HG03439 (cell line): Measurements from ENCODE around the gene COL4A2.

Source experiments
- ATAC-seq: cut with Tn5 transposase; IDR thresholded peaks from one replicate; pipeline ENCODE4 v1.9.1; 2021; ENCODE audit warnings: mild to moderate bottlenecking, moderate library complexity; ENCODE audit not compliant: unreplicated experiment

The COL4A2 gene

DNA sequence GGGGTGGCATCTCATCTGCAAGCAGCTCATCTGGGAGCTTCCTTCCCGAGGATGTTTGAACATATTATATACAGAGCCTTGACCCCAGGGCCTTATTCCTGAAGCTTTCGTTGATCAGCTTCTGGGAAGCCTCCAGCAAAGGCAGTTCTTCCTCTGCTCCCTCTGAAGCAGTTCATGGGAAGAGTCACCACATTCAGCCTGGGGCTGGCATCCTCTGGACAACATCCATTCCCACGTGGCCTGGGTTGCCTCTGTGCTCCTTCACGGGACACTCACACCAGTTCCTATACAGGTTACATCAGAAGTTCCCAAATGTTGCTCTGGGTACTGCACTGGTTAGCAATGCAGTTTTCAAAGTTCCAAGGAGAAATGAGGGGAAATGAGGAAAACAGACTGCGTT, 29.6 kb downstream of the COL4A2 start:
- no peak for ATAC-seq

DNA sequence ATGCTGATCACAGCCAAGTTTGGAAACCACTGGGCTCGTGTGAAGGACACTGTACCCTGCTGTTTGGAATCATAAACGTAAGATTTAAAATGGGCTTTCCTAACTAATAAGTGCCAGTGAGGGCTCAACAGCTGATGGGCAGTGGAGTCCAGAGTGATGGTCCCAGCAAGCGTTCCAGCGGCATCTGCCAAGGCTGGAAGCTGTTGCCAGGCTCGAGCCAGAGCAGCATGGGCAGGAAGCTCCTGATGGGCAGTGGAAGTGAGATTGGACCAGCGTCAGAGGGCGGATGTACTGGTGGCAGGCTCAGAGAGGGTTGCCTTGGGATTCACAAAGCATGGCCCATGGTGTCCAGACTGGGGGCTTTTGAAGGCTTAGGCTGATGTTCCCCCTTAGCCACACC, 30.2 kb downstream of the COL4A2 start:
- no peak for ATAC-seq

DNA sequence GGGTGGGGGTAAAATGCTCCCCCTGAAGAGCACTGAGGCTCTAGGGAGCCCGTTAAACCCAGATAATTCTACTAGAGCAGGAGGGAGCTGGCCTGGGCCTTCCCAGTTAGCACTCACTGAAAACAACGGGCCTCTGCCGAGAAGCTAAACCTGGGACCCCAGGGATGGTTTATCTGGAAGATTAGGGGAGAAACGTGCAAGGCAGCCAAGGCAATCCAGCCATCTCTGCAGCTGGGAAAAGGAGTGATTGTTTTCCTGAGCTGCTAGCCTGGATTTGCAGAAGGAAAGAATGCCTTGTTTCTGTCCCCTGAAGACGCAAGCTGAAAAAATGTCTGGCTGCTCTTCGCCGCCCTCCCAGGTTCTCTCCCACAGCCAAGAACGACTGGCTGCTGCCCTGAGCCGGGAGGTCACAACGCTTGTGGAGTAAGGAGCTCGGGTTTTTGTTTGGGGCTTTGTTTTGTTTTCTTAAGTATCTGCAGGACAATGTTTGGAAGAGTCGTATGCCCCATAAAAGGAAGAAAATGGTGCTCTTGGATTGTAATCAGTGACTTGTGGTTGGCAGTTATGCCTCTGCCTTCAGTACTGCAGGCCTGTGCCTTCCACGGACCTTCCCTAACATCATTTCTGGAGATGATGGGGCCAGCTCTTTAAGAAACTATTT, 31.5 kb downstream of the COL4A2 start:
- ATAC-seq: no peak

DNA sequence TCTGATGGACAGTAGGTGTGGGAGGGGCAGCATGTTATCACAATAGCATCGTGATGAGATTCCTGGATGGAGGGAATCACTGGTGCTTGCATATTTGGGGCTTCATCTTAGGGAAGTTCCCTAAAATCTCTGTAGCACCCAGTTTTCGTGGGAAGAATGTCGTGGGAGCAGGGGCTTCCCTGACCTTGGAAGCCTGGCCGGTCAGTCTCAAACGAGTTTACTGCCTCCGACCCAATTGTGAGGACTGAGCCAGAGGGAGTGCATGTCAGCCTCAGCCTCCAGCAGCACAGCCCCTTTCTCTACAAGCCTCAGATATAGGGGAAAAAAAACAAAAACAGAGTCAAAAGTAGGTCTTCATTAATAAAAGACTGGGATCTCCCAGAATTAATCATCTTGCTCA, 32.2 kb downstream of the COL4A2 start:
- ATAC-seq: no peak

DNA sequence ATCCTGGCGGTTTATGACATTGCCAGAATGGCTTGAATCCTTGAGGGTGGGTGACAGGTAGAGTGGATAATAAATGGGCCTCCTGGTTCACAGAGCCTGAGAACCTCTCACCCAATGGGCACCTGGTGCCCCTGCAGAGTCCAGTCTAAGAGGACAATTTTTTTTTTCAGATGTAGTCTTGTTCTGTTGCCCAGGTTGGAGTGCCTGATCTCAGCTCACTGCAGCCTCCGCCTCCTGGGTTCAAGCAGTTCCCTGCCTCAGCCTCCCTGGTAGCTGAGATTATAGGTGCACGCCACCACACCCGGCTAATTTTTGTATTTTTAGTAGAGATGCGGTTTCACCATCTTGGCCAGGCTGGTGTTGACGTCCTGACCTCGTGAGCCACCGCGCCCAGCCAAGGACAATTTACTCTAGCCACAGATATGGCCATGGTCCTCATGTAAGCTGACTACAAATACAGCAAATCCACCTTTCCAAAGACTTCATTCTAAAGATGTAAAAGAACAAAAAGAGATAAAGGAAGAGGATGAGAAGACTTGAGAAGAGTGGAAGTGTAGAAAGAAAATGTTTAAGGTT, 33.0 kb downstream of the COL4A2 start:
- no peak for ATAC-seq

DNA sequence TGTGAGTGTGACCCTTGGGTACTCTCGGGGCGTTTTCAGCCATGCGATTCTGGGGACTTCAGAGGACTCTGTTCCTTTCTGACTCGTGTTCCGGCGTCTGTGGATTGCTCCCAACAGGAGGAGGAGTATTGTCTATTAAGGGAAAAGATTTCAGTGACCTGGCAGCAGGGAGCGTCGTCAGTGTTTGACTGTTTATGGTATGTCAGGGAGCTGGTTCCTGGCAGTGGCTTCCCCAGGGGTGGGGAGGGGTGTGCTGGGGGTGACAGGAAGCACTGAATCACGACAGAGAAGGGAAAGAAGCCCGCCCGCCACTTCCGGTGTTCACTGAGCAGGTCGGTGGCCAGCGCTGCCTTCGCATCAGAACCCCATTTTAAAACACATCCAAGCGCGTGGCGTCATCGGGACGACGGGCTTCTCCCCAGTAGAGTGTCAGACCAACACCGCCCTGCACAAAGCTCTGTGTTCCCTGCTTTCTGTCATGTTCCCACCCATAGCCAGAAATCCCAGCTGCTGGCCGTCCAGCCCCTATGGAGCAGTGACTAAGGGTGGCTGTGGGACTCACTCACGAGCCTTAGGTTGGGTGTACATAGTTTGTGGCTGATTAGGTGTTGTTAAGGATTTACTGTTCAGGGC, 33.8 kb downstream of the COL4A2 start:
- ATAC-seq: no peak

DNA sequence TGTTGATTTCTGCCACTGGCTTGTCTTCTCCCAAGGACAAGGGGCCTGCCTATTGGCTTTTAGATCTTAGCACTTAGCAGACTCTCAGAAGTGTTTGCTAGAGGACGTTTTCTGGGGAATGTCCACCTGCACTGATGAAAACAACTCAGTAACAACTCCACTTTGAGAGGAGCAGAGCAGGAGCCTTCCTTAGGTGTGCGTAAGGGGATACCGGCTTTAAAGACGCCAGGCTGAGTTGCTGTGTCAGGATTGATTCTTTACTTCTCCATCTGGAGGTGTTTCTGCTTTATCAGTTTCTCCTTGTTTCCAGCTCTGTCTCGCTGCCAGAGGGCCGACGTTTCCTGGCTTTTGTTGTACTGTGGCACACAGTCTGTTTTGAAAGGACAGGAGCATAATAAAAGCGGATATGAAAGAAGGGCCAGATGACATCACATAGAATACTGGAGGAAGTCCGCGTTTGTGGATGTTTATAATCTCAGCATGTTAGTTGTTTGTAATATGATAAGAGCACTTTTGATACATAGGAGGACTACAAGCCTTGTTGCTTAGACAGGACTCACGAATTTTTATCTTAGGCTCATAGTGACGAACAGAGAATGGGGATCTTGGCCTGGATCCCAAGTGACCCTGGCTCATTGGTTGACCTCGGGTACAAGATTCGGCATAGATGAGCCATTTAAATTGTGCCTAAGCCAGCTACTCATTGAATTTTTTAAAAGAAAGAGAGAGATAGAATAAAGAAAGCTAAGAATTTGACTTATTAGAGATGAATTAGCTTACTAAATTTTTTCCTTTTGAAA, 34.6 kb downstream of the COL4A2 start:
- ATAC-seq: no peak

DNA sequence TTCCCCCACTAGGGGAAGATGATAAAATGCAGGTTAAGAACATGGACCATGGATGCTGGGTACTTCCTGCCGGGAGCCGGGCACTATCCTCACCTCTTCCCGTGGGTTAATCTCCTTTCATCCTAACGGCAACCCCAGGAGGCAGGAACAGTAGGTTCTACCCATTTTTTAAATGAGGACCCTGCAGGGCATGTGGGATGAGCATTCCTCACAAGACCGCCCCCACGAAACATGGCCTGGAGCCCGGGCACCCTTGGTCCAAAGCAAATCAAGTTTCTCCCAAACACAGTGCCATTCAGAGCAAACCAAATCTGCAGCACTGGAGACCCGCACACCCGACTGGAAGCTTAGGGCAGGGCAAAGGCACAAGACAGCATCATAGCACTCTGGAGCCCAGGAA, 35.4 kb downstream of the COL4A2 start:
- ATAC-seq: no peak

DNA sequence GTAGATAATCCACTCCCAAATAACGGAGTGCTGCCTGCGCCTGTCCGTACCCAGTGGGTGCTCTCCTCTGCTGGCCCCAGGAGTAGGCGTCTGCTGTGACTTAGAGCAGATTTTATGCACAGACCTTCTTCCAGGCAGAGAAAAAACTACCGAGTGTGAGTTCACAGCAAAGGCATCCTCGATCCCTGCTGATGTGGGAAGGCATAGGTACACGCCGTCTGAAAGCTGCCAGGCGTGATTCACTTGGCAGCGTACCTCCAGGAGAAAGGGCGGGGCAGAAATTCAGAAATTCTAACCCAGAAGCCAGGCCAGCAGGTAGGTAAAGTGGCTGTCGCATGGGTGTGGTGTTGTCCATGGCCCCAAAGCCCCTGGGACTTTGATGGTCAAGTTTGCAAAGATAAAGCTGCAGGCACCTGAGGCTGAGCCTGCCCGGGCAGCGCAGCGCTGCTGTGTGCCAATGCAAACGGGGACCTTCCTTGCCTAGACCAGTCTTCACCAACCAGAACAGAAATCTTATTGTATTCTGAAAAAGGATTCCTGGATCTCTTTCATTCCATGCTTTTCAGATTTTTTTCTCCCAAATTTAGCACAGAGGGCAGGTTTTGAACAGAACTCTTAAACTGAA, 36.3 kb downstream of the COL4A2 start:
- ATAC-seq: no peak

DNA sequence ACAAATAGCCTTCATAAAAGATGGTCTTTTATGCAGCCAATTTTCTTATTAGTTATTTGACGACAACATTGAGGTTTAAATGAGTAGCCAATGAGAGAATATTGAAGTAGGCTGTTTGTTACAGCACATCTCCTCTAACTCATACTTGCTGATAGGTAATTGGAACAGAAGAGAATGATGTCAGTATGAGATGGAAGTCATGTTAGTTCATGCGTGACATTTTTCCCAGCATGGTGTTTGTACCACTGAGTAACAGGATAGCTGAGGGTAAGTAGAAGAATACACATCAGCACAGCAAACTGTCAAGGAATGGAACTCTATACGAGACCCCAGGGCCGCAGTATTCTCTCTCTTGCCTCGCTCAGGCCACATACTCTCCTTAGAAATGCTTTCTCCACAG, 37.2 kb downstream of the COL4A2 start:
- no peak for ATAC-seq

DNA sequence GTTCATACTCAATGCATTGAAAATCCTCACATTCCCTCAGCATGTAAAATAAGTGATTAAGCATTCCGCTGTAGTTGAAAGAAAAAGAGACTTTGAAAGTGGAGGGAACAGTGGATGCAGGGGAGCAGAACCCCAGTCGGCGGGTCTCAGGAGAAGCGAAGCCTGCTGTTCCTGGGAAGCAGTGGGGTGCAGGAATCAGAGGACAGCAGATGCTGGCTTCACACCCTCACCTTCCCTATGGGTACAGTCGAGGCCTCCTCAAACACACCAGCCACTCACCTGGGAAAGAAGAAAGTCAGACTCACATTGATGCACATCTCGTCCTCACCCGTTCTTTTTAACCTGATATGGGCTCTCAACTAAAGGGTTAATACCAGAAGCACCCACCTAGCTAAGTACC, 38.2 kb downstream of the COL4A2 start:
- no peak for ATAC-seq

DNA sequence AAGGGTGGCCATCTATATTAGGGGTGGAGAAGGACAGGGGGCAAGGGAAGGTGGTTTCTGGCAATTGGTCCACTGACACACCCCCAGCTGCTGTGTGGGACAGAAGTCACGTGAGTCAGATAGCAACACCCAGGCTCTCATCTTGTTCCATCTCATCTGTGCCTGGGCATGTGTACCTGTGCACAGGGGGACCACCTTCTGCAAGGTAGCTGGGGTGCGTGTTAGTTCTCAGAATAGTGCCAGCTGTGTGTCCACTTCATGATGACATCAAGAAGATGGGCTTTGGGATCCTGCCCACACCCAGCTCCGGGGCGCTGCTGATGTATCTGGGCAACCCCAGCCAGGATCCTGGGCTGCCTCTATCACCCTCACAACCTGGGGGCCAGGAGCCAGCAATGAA, 38.6 kb downstream of the COL4A2 start:
- ATAC-seq: no peak

DNA sequence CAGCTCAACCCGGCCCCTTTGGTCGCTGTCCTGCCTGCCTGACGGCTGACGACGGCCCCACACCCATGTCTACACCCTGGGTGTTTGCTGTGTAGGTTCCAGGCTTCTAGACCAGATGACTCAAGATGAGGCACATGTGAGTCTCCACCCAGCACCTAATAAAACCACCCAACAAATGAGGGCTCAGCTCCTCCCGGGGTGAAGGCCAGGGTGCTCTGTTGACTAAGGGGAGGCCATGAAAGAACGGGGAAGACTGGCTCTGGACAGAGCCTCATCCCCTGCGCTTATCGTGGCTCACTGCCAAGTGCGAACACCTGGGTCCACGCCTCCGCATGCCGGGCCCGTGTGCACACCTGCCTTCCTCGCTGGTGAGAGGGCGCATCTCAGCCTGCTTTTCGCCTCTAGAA, 39.6 kb downstream of the COL4A2 start:
- ATAC-seq: no peak

DNA sequence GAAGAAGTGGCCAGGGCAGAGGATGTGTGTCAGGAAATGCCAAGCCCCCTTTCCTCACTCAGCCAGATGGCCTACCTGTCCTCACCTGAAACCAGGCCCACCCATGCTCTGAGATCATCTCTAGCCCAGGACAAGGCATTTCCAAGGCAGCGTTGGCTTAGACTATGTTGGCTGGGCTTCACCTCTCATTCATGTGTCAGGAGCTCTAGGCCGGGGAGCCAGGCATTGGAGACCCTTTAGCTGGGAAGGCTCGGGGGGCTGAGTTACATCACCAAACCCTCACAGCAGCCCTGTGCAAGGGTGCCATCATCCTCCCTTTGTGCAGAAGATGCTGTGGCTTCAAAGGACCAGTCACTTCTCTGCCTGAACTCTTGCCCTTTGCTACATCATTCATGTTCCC, 40.0 kb downstream of the COL4A2 start:
- ATAC-seq: no peak

DNA sequence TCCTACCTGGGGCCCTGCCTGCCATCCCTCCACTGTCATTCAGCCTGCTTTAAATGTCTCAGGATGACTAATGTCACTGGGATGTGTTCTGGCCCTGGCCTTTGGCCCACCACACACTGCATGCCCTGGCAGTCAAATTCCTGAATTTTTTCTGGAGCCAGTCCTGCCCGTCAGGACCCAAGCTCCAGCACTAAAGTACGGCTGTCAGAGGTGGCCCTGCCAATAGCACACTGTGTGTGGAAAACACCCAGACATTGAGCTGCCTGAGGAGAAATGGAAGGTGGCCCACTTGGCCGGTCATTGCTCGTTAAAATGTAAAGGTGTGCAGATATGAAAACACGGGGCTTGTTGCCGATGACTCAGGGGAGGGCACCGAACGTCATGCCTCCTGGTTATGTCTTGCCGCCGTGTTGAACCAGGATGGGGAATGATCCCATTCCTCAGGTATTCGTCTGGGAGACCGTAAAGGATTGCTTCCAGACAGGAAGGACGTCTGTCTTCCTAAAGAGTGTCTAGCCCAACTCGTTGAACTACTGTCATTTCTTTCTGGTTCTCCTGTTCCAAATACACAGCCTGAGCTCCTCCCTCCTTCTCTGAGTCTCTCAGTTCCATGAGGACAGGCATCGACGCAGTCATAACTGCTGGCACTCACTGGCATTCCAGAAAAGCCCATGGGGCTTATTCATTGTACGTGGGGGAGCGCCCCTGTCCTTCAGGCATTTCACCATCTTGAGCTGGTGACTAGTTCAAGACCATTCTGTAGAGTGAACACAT, 40.6 kb downstream of the COL4A2 start:
- no peak for ATAC-seq

DNA sequence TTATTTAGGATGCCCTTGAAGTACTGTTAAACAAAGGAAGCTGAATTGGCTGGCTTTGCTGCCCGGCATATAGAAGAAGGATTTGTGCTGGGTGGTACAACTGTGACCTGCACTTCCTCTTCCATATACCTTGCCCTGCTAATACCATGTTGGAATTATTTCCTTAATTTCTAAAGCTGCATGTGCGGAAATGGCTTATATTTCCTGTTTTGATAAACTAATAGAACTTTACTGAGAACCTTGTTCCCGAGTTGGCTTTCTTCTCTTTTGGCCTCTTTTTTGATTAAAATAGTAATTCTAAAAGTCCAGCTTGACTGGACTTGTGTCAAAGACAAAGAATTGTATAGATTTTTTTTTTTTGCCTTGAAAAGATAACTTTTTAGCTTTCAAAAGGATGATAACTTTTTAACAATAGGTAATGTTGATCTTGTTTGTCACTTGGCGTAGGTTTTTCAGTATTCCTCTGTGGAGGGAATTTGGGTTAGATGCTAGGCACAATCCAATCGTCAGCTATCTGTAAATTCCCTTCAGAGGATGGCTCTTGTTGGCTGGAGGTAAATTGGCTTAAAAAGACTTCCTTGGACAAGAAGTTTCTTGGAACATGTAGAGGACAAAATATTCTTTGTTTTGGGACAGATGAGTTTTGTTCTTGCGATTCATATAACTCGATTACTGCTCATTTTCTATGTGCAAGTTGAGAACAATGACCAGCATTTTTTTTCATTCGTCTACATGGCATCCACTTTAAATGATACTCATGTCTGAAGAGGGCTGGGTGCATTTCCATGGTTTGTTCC, 41.4 kb downstream of the COL4A2 start:
- ATAC-seq: no peak

DNA sequence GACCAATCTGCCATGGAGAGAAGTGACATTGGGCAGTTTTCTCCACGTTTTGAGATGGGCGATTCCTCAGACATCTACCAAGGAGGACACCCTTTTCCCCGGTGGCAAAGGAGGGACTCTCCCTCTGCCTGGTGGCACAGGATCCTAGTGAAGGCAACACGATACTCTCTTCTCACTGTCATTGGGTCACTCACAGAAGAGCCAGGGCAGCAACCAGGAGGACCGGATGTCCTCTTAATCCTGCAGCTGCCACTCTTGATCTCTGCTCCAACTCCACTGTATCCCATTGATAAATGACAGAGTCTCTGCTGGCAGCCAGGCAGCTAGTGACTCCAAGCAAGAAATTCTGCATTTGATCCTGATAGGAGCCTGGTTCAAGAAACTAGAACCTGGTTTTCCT, 42.2 kb downstream of the COL4A2 start:
- ATAC-seq: no peak

DNA sequence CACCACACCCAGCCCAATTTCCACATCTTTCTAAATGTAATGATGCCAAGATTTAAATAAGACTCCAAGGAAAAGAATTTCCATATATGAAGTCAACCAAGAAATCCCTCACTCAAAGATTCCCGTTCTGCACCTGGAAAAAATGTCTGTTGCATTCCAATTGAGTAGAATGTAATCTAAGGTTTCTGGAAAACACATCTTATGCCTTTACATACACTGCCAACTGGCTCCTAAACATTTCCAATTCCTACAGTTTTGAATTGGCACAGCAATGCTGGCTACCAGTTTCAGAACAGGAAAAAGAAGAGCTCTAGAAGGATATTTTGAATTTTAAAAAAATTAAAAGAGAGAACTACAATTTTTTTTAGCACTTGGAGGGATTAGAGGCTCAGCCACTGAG, 43.0 kb downstream of the COL4A2 start:
- ATAC-seq: no peak

DNA sequence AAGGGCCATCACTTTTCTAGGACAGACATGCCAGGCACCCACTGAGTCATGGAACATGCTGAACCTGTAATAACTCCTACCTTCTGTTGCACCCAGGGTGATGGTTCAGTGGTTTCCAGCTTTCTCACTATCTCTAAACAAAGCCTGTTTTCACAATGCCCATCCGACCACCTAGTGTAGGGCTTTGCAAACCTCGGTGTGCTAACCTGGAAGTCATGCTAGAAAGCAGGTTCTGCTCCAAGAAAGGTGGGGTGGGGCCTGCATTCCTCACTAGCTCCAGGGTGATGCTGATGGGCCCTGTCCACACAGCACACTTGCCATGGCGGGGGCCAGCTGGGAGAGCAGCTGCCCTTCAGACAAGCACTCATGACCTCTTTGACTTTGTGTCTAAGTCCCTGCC, 43.4 kb downstream of the COL4A2 start:
- no peak for ATAC-seq
